Suprapubic skin (tissue), 4 donors: ENCODE results near the gene CES4A. TPM values are rescaled to one million over a fixed set of nuclear protein-coding genes. Genes with fewer than 3 reads are reported as not detected.

Source experiments
- DNase-seq, 2 donors: peaks; one replicate each; pipeline ENCODE4 v3.0.0-alpha.2; 2019; ENCODE audit warnings: low spot score in 2 of 2
- H3K27ac ChIP-seq: fragments of 200-600 bp; sonication (generic); one replicate; pipeline ENCODE4 v1.5.1; 2019
- H3K27me3 ChIP-seq: fragments of 200-600 bp; sonication (generic); one replicate; pipeline ENCODE4 v1.5.1; 2019
- H3K36me3 ChIP-seq: fragments of 200-600 bp; sonication (generic); one replicate; pipeline ENCODE4 v1.5.1; 2019
- H3K4me1 ChIP-seq: fragments of 200-600 bp; sonication (generic); one replicate; pipeline ENCODE4 v1.5.1; 2019
- H3K4me3 ChIP-seq: fragments of 200-600 bp; sonication (generic); one replicate; pipeline ENCODE4 v1.5.1; 2019; ENCODE audit warnings: mild to moderate bottlenecking
- H3K9me3 ChIP-seq: fragments of 200-600 bp; sonication (generic); one replicate; pipeline ENCODE4 v1.5.1; 2019
- CTCF ChIP-seq, 2 donors: fragments of 200-600 bp in 1 of 2; fragments of 450-650 bp in 1 of 2; sonication (generic) in 1 of 2; IDR thresholded peaks; one replicate each; pipeline ENCODE4 v1.5.1; 2016 to 2019; ENCODE audit warnings: antibody characterized with exemption in 2 of 2, mild to moderate bottlenecking in 1 of 2, moderate library complexity in 1 of 2
- EP300 ChIP-seq: sonication (generic); formaldehyde crosslinking; IDR thresholded peaks from one replicate; pipeline ENCODE4 v1.6.1; 2017; ENCODE audit warnings: antibody characterized with exemption
- POLR2A ChIP-seq, 2 donors: fragments of 450-650 bp; IDR thresholded peaks; one replicate each; pipeline ENCODE4 v1.6.1; 2017; ENCODE audit warnings: antibody characterized with exemption in 2 of 2, mild to moderate bottlenecking in 2 of 2, moderate library complexity in 2 of 2
- POLR2AphosphoS5 ChIP-seq, 3 donors: sonication (generic); formaldehyde crosslinking; IDR thresholded peaks; one replicate each; pipeline ENCODE4 v1.6.1; 2017; ENCODE audit warnings: antibody characterized with exemption in 3 of 3
- WGBS: methylation state at CpG from one replicate; pipeline ENCODE4 v1.1.5; 2018; 5-methylcytosine and 5-hydroxymethylcytosine counted together
- total RNA-seq, 4 donors: library from RNA; depleted of rRNA; stranded (reverse); fragments of >200 nt; gene quantifications; one replicate each; pipeline ENCODE4 v1.1.0, GENCODE V29; 2016

Gene CES4A
- total RNA-seq, 4 donors from 2014 or later, result 47.2 to 148 (median 99.9) TPM

- TF ChIP-seq POLR2A (IDR thresholded peaks at IDR 0.05) (no peak), CTCF (IDR thresholded peaks at IDR 0.05) (no peak), EP300 (no peak), POLR2AphosphoS5 (IDR thresholded peaks at IDR 0.05) (no peak)
- H3K9me3 ChIP-seq, result no peaks in the 10 kb centered on the region
- no peak overlapping the region for H3K4me3 ChIP-seq
- H3K27ac ChIP-seq, result no peak overlapping the region
- DNase-seq, result no peak
- 88% methylated on average over 3 of the region's 3 CpGs for WGBS
- no peaks in the 10 kb centered on the region for H3K4me1 ChIP-seq
- no peaks in the 10 kb centered on the region for H3K27me3 ChIP-seq
- H3K36me3 ChIP-seq, result no peaks in the 10 kb centered on the region
Measured at GRCh38 chr16:67021321-67021720, 32.9 kb downstream of the CES4A start.

- Histone ChIP-seq H3K27ac (no peak overlapping the region), H3K27me3 (no peaks in the 10 kb centered on the region), H3K4me3 (no peak overlapping the region), H3K9me3 (no peaks in the 10 kb centered on the region), H3K4me1 (no peaks in the 10 kb centered on the region), H3K36me3 (no peaks in the 10 kb centered on the region)
- DNase-seq, result no peak
- TF ChIP-seq POLR2A (IDR thresholded peaks at IDR 0.05), result no peak
- TF ChIP-seq EP300, result no peak
- TF ChIP-seq CTCF (IDR thresholded peaks at IDR 0.05), result no peak
- 49% methylated on average over 4 of the region's 4 CpGs for WGBS
Measured at GRCh38 chr16:67022531-67023214, 34.3 kb downstream of the CES4A start.

GRCh38 chr16:67023689-67024088 lies 35.3 kb downstream of the CES4A start:
- no peak for DNase-seq
- H3K36me3 ChIP-seq, result no peaks in the 10 kb centered on the region
- no peaks in the 10 kb centered on the region for H3K9me3 ChIP-seq
- no peak for TF ChIP-seq CTCF (IDR thresholded peaks at IDR 0.05)
- 100% methylated on average over 1 of the region's 1 CpG for WGBS
- peaks cover 6% of the 10 kb centered on the region for H3K4me1 ChIP-seq
- H3K4me3 ChIP-seq, result no peak overlapping the region
- no peaks in the 10 kb centered on the region for H3K27me3 ChIP-seq
- H3K27ac ChIP-seq, result no peak overlapping the region

GRCh38 chr16:67024384-67025209 lies 36.2 kb downstream of the CES4A start:
- H3K9me3 ChIP-seq, result no peaks in the 10 kb centered on the region
- no peak overlapping the region for H3K27ac ChIP-seq
- 63% methylated on average over 4 of the region's 4 CpGs for WGBS
- peaks cover 6% of the 10 kb centered on the region for H3K4me1 ChIP-seq
- no peak overlapping the region for H3K4me3 ChIP-seq
- DNase-seq, result peak in 1 of 2 donors; percentile 28
- TF ChIP-seq POLR2AphosphoS5 (IDR thresholded peaks at IDR 0.05), result no peak
- no peak for TF ChIP-seq POLR2A (IDR thresholded peaks at IDR 0.05)
- TF ChIP-seq CTCF (IDR thresholded peaks at IDR 0.05), result no peak
- no peak for TF ChIP-seq EP300
- H3K27me3 ChIP-seq, result no peaks in the 10 kb centered on the region
- H3K36me3 ChIP-seq, result no peaks in the 10 kb centered on the region

- Histone ChIP-seq H3K27me3 (no peaks in the 10 kb centered on the region), H3K36me3 (no peaks in the 10 kb centered on the region), H3K4me3 (no peak overlapping the region), H3K9me3 (no peaks in the 10 kb centered on the region), H3K27ac (no peak overlapping the region), H3K4me1 (peaks cover 10% of the 10 kb centered on the region)
- DNase-seq, result peak in 1 of 2 donors; percentile 24
- TF ChIP-seq EP300, result no peak
- TF ChIP-seq POLR2AphosphoS5 (IDR thresholded peaks at IDR 0.05), result no peak
- TF ChIP-seq CTCF (IDR thresholded peaks at IDR 0.05), result no peak
- TF ChIP-seq POLR2A (IDR thresholded peaks at IDR 0.05), result no peak
Measured at GRCh38 chr16:67025210-67025550, 36.8 kb downstream of the CES4A start.
